ENCODE measurements around the gene KCNK4.

DNA sequence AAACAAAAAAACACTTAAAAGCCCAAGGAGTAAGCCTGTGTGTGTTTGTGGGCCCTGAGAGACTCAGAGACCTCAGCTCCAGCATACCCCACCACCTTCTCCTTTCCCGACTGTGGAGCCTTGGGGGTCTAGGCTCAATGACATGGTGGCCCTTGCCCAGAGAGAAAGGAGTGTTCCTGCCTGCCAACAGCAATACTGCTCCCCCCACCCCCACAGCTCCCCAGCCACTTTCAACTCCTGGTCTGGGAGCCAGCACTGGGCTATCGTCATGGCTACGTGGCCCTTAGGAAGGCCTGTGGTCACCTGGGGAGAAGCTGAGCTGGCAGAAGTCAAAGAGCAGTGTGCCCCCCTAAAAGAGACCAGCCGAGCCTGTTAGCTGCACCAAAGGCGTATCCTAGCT lies 47.0 kb upstream of the KCNK4 start:
- TF ChIP-seq CTCF (IDR thresholded peaks at IDR 0.05; ENCODE audit: low read depth, low read length, poor library complexity, severe bottlenecking) = no peak
- TF ChIP-seq EZH2phosphoT487 (IDR thresholded peaks at IDR 0.05; ENCODE audit: borderline replicate concordance, low read length) = no peak
